ENCODE results near the gene TRIM65.
A peak's percentile ranks its signal among the peaks of the same experiment; 100 is the strongest.

The TRIM65 gene

GRCh38 chr17:75896415-75897159, at the start of gene TRIM65:
TSS of gene TRIM65 (minus strand) at chr17:75896951. CDS start at chr17:75896937, 14 bp downstream.
- peak in 1 of 2 experiments; percentile 86 for DNase-seq

DNA sequence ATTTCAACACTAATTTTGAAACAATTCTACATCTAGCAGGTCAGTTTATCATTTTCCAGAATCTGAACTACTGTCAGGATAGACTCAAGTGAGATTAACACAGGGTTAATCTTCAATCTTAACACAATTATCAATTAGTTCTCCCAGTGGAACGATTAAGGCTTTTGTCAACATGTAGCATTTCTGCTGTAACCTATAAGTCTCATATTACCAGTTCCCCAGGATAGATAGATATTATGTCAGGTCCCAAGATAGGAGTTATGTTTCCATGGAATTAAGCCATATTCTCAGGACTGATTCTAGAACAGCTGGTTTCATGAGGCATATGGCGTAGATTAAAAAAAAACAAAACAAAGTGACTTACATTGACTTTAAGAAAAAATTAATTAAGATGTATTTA, 48.5 kb upstream of the TRIM65 start:
- no peak for DNase-seq

DNA sequence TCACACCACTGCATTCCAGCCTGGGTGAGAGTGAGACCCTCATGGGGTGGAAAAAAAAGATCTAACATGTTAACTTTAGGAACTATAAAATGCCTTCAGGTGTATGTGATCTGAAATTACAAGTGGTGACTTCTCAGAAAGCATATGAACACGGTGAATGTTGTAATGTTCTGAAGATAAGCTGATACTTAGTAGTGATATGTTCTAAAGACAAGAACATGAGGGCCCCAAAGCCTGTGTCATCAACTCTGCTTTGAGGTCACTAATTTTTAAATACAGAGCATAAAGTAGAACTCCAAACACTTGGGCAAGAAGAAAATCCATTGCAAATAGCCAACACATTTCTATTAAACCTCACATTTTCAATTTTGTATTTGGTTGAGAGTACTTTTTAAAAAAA, 46.7 kb upstream of the TRIM65 start:
- no peak for DNase-seq

DNA sequence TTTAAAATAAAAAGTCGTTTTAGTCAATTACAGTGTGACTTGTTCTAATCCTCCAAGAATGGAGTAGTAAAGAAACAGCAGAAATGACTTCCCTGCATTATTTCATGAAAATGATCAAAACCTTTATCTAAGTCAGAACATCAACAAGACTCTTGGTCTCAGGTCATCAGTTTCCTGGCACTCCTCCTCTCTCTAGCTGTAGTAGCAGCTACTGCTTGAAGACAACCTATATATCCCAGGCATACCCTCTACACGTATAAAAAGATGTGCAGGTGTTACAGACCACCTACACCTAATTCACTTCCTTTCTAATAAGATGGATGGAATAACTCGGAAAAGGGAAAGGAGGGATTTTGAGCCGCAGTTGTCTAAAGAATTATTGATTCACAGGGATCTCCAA, 45.7 kb upstream of the TRIM65 start:
- no peak for DNase-seq

DNA sequence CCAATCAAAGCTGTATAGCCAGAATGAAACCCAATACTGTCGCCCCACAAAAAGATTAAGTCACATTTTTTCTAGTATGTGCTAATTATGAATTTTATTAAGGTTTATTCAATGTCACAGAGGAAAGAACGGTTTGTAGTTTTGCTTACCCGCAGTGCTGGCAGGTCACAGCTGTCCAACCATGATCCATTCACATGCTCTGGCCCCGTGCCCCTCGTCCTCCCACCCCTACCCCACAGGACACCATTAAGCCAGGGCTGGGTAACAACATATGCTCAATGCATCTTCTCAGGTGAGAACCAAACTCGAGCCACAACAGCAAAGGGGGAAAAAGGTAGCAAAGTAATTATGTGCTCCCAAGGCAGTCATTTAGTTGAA, 44.7 kb upstream of the TRIM65 start:
- no peak for DNase-seq

DNA sequence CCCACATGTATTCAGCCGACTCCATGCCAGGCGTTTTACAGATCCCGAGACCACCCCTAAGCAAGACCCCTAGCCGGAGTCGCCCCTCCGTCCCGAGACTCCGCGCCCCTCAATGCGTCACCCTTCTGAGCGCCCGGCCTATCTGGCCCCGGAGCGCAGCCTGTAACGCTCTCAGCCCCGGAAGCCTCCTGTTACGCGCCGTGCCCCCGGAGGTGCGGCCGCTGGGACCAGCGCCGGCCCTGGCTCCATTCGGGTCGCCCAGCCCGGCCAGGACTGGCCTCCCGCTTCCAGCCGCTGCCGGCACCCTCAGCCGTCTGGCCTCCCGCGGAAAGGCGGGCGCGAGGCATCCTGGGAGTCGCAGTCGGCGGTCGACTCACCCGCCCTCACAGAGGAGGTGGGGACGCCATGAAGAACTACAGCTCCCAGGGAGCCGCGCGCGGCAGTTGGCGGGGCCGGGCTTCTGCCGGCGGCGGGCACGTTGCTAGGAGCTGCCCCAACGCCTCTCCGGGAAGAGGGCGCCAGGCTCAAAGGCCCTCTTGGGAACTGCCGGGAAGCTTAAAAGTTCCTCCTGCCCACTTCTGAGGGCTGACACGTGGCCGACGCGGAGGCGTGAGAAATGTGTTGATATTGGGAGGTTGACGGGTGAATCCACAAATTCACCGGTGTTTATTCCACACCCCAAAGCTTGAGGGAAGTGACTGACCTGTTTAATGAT, 44.1 kb upstream of the TRIM65 start, which contains the start of gene FBF1:
FBF1 (minus strand) TSS at position 316 of the 715 bp plus-strand sequence. CDS start 2,893 bp downstream, outside the sequence.
- DNase-seq = peak; percentile 87 to 98

- no peak for DNase-seq
Observed at GRCh38 chr17:75937652-75938051, 40.9 kb upstream of the TRIM65 start.

DNA sequence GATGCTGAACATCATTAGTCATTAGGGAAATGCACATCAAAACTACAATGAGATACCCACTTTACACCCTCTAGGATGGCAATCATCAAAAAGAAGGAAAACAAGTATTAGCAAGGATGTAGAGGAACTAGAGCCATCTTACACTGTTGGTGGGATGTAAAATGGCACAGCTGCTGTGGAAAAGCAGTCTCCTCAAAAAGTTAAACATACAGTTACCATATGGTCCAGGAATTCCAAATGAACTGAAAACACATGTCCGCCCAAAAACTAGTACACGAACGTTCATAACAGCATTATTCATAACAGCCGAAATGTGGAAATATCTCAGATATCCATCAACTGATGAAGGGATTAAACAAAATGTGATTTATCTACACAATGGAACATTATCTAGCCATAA, 37.1 kb upstream of the TRIM65 start:
- no peak for DNase-seq

DNA sequence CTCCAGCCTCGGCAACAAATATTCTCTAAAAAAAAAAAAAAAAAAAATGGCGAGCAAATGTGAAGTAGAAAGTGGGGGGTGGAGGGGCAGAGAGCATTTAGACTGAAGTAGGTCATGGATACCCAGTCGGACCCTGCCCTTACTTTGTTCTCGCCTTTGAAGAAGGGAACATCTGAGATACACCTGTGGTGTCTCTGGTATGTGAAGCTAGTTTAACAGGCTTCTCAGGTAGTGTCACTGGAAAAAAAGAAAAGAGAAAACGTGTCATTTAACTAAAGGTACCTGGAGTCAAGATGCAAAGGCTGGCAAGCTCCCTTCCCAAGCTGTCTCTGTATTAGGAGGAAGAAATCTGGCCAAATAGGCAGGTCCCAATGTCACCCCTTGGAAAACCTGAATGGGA, 36.1 kb upstream of the TRIM65 start:
- no peak for DNase-seq

DNA sequence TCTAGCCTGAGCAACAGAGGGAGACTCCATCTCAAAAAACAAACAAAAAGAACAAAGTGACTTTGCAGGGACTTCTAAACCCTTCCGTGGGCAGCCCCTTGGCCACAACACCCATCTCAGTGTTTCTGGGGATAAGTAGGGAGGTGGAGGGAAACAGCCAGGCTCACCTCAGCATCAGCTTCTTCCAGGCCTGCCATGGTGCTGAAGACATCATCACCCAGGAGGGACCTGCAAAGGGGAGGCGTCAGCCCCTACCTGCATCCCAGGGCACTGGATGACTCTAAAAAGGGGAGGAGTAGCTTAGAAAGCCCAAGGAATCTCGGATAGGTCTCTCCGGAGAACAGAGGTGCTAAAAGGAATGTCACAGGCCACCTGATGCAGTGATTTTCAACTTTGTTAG, 34.3 kb upstream of the TRIM65 start:
- no peak for DNase-seq

GRCh38 chr17:75927286-75927922, 30.7 kb upstream of the TRIM65 start:
- DNase-seq = peak in 1 of 2 experiments; percentile 50

DNA sequence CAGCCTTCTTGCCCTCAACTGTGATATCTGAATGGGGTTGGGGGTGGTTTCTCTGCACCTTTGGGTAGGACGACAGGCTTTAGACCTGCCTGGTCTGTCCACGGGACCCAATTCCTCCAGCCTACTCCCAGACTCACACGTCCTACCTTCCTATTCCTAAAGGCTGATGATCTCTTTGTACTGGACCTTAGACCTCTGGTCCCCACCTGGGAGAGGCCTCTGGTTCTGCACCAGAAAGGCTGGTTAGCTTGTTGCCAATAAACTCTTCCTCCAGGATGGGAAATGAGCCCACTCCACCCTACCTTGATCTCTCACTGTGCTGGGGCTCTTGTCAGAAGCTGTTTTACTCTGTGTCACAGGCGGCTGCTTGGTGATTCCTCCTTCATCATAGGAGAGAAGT, 29.7 kb upstream of the TRIM65 start:
- DNase-seq = no peak

GRCh38 chr17:75925912-75926311, 29.2 kb upstream of the TRIM65 start:
- DNase-seq = no peak

DNA sequence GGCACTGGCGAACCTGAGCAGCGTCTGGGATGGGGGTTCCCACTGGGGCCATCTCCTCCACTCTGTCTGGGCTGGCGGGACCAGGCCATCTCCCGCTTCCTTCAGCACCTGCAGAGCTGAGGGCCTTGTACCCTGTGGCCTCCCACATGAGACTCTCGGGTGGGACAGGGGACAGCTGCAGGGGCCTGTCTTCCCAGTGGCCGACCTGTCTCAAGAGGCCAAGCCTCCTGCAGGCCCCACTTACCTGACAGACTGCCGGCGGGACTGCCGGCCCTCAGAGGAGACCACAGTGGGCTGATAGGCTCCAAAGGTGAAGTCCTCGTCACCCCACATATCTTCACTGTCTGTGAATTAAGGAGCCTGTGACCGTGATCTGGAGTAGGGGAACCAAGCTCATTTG, 28.4 kb upstream of the TRIM65 start:
- DNase-seq = no peak

DNA sequence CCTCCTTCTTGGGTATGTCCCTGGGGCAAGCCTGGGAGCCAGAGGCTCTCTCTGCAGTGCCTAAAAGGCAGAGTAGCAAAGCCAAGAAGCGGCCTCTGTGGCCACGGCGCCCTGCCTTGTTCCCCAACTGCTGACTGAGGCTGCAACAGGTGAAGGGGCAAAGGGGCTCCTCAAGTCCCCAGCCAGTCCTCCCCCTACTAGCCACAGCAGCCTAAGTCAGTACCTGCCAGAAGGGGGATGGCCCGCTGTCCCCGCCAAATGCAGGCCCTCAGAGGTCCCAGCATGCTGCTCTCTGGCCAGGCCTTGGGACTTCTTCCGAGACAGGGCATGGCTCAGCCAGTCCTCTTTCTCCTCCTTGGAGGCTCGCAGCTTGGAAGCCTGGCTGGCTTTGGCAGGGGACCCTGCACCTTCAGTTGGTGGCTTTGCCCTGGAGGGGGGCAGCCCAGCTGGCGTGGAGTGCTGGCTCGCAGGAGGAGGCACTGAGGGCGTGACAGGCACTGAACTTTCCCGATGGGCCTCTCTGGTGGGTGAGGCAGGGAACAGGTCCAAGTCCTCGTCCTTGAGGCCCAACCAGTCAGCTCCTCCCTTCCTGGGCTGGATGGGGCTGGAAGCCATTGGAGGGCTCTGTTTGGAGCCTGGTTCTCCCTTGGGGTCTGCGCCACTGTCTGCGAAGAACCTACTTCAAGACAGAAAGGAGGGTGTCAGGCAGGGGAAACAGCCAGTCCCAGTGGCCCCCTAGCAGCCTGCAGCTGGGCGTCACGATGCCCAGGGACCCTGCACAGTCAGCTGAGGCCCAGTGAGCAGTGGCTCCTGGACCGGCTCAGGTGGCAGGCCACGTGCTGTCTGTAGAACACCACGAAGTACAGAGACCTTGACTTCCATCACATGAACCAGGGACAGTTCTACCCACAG, 26.5 kb upstream of the TRIM65 start:
- DNase-seq = no peak

DNA sequence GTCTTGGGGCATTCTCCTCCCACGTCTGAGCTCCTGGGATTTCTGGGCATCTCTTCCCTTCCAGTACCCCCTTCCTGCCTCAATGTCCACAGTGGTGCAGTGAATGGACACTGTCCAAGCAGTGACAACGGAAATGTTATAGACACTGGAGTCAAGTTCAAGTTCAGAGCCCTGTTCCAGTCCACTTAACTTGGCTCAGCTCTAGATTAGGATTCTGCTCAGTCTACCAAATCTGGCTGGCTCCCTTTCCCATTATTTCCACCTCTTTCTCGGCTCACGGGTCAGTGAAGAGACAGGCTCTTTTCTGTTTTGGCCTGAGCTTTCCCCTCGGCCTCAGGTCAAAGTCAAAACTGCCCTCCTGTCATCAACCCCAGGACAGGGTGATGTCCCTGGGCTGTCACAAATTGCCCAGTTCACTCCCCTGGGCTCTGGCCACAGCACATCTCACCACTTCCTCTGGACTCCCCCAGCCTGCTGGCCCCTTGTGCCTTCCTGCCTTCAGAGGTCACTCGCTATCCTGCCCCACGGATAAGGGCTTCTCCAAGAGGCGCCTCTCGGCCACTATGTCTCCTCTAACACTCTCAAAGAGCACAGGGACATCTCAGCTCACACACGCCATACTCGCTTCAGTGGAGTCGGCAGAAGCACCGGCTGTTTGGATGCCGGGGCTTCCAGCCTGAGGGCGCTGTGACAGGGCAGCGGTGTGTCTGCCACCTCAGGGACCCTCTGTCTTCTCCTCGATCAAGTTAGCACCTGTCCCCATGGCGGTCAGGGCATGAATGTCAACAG, 25.6 kb upstream of the TRIM65 start:
- no peak for DNase-seq

DNA sequence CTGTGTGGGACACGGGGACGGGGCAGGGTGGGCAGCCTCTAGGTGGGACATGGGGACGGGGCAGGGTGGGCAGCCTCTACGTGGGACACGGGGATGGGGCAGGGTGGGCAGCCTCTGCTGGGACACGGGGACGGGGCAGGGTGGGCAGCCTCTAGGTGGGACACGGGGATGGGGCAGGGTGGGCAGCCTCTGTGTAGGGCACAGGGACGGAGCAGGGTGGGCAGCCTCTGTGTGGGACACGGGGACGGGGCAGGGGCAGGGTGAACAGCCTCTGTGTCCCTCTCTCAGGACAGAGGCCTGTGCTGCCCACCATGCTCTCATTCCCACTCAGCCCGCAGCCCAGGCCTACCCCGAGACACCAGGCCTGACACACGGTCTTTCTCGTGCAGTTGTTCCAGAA, 24.8 kb upstream of the TRIM65 start:
- no peak for DNase-seq

- no peak for DNase-seq
Observed at GRCh38 chr17:75920045-75920560, 23.4 kb upstream of the TRIM65 start.

GRCh38 chr17:75919611-75920010, 22.9 kb upstream of the TRIM65 start:
- DNase-seq = no peak

GRCh38 chr17:75917917-75918445, 21.2 kb upstream of the TRIM65 start:
- DNase-seq = no peak

GRCh38 chr17:75917141-75917916, 20.6 kb upstream of the TRIM65 start:
- DNase-seq = no peak

All from NCI-H526 (cell line).